ENCODE measurements around the gene CRYBB3. TPM values are rescaled to one million over a fixed set of nuclear protein-coding genes. Genes with fewer than 3 reads are reported as not detected.

CRYBB3 gene
- total and polyA plus RNA-seq, 10 of the 15 experiments (the other 5 are each of a cell fraction or from before 2014, with no cell fraction given), result 0.26 TPM; not detected in 9

- Histone ChIP-seq H3K4me2 (ENCODE audit: control insufficient read depth, insufficient read depth) (no peak overlapping the region), H3K27ac (ENCODE audit: control insufficient read depth, insufficient read depth) (no peak overlapping the region), H3K27me3 (replicated peaks in 1 of 2; ENCODE audit: control insufficient read depth in 2 of 2, insufficient read depth in 2 of 2, low read length in 1 of 2) (no peaks in the 10 kb centered on the region; a peak in 2 of 4 replicates), H3K79me2 (ENCODE audit: control insufficient read depth, insufficient read depth, low read length) (no peaks in the 10 kb centered on the region), H3K9ac (ENCODE audit: control insufficient read depth, insufficient read depth, low read length) (no peak overlapping the region), H3K9me3 (replicated peaks; ENCODE audit: control insufficient read depth, insufficient read depth, low read length) (no peaks in the 10 kb centered on the region), H2AFZ (ENCODE audit: control insufficient read depth, low read depth, low read length) (no peak overlapping the region), H3K36me3 (ENCODE audit: control insufficient read depth in 2 of 2, insufficient read depth in 2 of 2, low read length in 1 of 2) (no peaks in the 10 kb centered on the region), H3K4me1 (ENCODE audit: control insufficient read depth, insufficient read depth, low read length) (no peaks in the 10 kb centered on the region), H4K20me1 (ENCODE audit: control insufficient read depth, insufficient read depth) (no peaks in the 10 kb centered on the region), H3K4me3 (no peak overlapping the region)
- intact Hi-C loops (cut with micrococcal nuclease; ENCODE audit: unreplicated experiment), result no loop called here
- RAD21 ChIA-PET (ENCODE audit: unreplicated experiment), result no interaction called here
- ATAC-seq (peak; percentile 70), FAIRE-seq (no peak), DNase-seq (ENCODE audit: low read depth, low spot score) (no peak)
- SMC1A ChIA-PET (ENCODE audit: uncharacterized antibody, unreplicated experiment), result interaction anchor here (0.6 kb wide), 1 partner anchor 86 kb away, joined by 3 read pairs; no protein-coding TSS in a partner anchor
- in situ Hi-C loops (cut with MboI), result no loop called here
- POLR2A ChIA-PET, result no interaction called here
- no TSS peak for BruUV-seq (replicated peaks)
- CTCF ChIA-PET, result interaction anchor here (1.2 kb wide), 2 partner anchors 25 to 49 kb away, joined by 3 to 4 read pairs; no protein-coding TSS in a partner anchor
- TF ChIP-seq USF1 (IDR thresholded peaks at IDR 0.05; ENCODE audit: borderline replicate concordance, extremely low read length, insufficient read depth, low read depth, low read length) (no peak), GABPA (IDR thresholded peaks at IDR 0.05; ENCODE audit: low read depth) (no peak), STAT1 (conservative IDR thresholded peaks at IDR 0.05) (no peak), BCLAF1 (IDR thresholded peaks at IDR 0.05) (no peak), POLR2AphosphoS5 (IDR thresholded peaks at IDR 0.05; ENCODE audit: low read length) (no peak), RB1 (IDR thresholded peaks at IDR 0.05; ENCODE audit: borderline replicate concordance) (no peak), CREM (IDR thresholded peaks at IDR 0.05; ENCODE audit: low read depth) (no peak), PML (IDR thresholded peaks at IDR 0.05; ENCODE audit: low read length) (no peak), EED (IDR thresholded peaks at IDR 0.05; ENCODE audit: low read depth) (no peak), ZBTB33 (IDR thresholded peaks at IDR 0.05) (no peak), ZZZ3 (IDR thresholded peaks at IDR 0.05; ENCODE audit: control insufficient read depth, insufficient read length, low read depth) (no peak), CEBPZ (IDR thresholded peaks at IDR 0.05; ENCODE audit: low read depth, low read length) (no peak), IRF4 (IDR thresholded peaks at IDR 0.05; ENCODE audit: low read depth, low read length) (no peak), SREBF1 (IDR thresholded peaks at IDR 0.05; ENCODE audit: low read length) (no peak)
- WGBS (ENCODE audit: insufficient coverage, insufficient replicate concordance, low lambda C conversion rate, missing lambda C conversion rate), result 18% methylated on average over 14 of the region's 14 CpGs
These were observed 38.4 kb upstream of the CRYBB3 start for GRCh38 chr22:25161017-25161915.

Measured in GM12878 (cell line).